ENCODE measurements around the gene COL6A3. TPM values are rescaled to one million over a fixed set of nuclear protein-coding genes. Genes with fewer than 3 reads are reported as not detected.

Gene COL6A3
- polyA plus RNA-seq, 3 donors = not detected

- Histone ChIP-seq H3K4me1 (ENCODE audit: control insufficient read depth in 1 of 2, insufficient read depth in 2 of 2, low read length in 2 of 2) (peaks cover 0 to 3% of the 10 kb centered on the region in 2 donors), H3K27ac (ENCODE audit: low read depth in 1 of 2, low read length in 2 of 2) (no peak overlapping the region), H3K79me2 (ENCODE audit: insufficient read depth, low read length) (no peaks in the 10 kb centered on the region), H3K27me3 (ENCODE audit: control insufficient read depth in 2 of 2, insufficient read depth in 2 of 2, low read length in 2 of 2) (no peaks in the 10 kb centered on the region), H3K4me3 (replicated peaks in 1 of 3; ENCODE audit: low read depth in 2 of 3, low read length in 3 of 3) (no peak overlapping the region), H3K36me3 (replicated peaks in 1 of 2; ENCODE audit: control insufficient read depth in 1 of 2, insufficient read depth in 2 of 2, low read length in 2 of 2) (no peaks in the 10 kb centered on the region), H3K9ac (ENCODE audit: insufficient read depth, low read length, poor library complexity, severe bottlenecking) (no peak overlapping the region), H3K9me3 (replicated peaks in 1 of 2; ENCODE audit: control insufficient read depth in 1 of 2, insufficient read depth in 1 of 2, low read length in 2 of 2) (no peaks in the 10 kb centered on the region), H4K20me1 (ENCODE audit: insufficient read depth, low read length) (no peaks in the 10 kb centered on the region), H3K4me2 (replicated peaks; ENCODE audit: extremely low read depth, low read length, poor library complexity, severe bottlenecking) (no peak overlapping the region), H2AFZ (ENCODE audit: insufficient read depth, low read depth, low read length, poor library complexity, severe bottlenecking) (no peak overlapping the region)
- peaks cover 7% of the 10 kb centered on the region for H3K4me1 Mint-ChIP-seq
- peaks cover 0 to 2% (median 0%) of the 10 kb centered on the region in 7 donors for H3K9me3 Mint-ChIP-seq
- no peak for DNase-seq
- intact Hi-C loops (cut with micrococcal nuclease) = no loop called here
- H3K27ac Mint-ChIP-seq = no peak overlapping the region
- no peaks in the 10 kb centered on the region for H3K36me3 Mint-ChIP-seq
- no peak overlapping the region for H3K4me3 Mint-ChIP-seq
- H3K27me3 Mint-ChIP-seq (ENCODE audit: low read depth in 3 of 3) = peaks cover 1 to 4% (median 2%) of the 10 kb centered on the region in 3 donors
- TF ChIP-seq, protein P1, sequence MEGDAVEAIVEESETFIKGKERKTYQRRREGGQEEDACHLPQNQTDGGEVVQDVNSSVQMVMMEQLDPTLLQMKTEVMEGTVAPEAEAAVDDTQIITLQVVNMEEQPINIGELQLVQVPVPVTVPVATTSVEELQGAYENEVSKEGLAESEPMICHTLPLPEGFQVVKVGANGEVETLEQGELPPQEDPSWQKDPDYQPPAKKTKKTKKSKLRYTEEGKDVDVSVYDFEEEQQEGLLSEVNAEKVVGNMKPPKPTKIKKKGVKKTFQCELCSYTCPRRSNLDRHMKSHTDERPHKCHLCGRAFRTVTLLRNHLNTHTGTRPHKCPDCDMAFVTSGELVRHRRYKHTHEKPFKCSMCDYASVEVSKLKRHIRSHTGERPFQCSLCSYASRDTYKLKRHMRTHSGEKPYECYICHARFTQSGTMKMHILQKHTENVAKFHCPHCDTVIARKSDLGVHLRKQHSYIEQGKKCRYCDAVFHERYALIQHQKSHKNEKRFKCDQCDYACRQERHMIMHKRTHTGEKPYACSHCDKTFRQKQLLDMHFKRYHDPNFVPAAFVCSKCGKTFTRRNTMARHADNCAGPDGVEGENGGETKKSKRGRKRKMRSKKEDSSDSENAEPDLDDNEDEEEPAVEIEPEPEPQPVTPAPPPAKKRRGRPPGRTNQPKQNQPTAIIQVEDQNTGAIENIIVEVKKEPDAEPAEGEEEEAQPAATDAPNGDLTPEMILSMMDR (IDR thresholded peaks at IDR 0.05) = no peak
- 96% methylated on average over 4 of the region's 7 CpGs for WGBS (ENCODE audit: insufficient coverage)
Measured at GRCh38 chr2:237337586-237337985, 76.4 kb downstream of the COL6A3 start.

DNA sequence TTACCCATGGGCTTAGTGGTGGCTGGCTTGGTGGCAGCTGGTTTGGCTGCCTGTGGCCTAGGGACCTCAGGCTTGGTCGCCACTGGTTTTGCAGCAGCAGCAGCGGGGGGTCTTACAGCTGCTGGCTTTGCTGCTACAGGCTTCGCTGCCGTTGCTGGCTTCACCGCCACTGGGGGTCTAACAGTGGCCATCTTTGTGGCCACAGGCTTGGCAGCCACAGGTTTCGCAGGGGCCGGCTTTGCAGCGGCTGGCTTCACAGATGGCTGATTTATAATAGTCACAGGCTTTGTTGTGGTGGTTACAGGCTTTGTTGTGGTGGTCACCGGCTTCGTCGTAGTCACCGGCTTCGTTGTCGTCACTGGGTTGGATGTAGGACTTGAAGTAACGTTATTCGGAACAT, 77.8 kb downstream of the COL6A3 start:
- Histone ChIP-seq H3K4me1 (ENCODE audit: control insufficient read depth in 1 of 2, insufficient read depth in 2 of 2, low read length in 2 of 2) (no peaks in the 10 kb centered on the region), H3K9ac (ENCODE audit: insufficient read depth, low read length, poor library complexity, severe bottlenecking) (no peak overlapping the region), H3K36me3 (replicated peaks in 1 of 2; ENCODE audit: control insufficient read depth in 1 of 2, insufficient read depth in 2 of 2, low read length in 2 of 2) (no peaks in the 10 kb centered on the region), H2AFZ (ENCODE audit: insufficient read depth, low read depth, low read length, poor library complexity, severe bottlenecking) (no peak overlapping the region), H3K4me2 (replicated peaks; ENCODE audit: extremely low read depth, low read length, poor library complexity, severe bottlenecking) (no peak overlapping the region), H4K20me1 (ENCODE audit: insufficient read depth, low read length) (no peaks in the 10 kb centered on the region), H3K4me3 (replicated peaks in 1 of 3; ENCODE audit: low read depth in 2 of 3, low read length in 3 of 3) (no peak overlapping the region), H3K27ac (ENCODE audit: low read depth in 1 of 2, low read length in 2 of 2) (no peak overlapping the region), H3K79me2 (ENCODE audit: insufficient read depth, low read length) (no peaks in the 10 kb centered on the region), H3K9me3 (replicated peaks in 1 of 2; ENCODE audit: control insufficient read depth in 1 of 2, insufficient read depth in 1 of 2, low read length in 2 of 2) (no peaks in the 10 kb centered on the region), H3K27me3 (ENCODE audit: control insufficient read depth in 2 of 2, insufficient read depth in 2 of 2, low read length in 2 of 2) (no peaks in the 10 kb centered on the region)
- H3K4me3 Mint-ChIP-seq = no peak overlapping the region
- DNase-seq = no peak
- intact Hi-C loops (cut with micrococcal nuclease) = no loop called here
- peaks cover 1 to 4% (median 2%) of the 10 kb centered on the region in 3 donors for H3K27me3 Mint-ChIP-seq (ENCODE audit: low read depth in 3 of 3)
- no peak overlapping the region for H3K27ac Mint-ChIP-seq
- peaks cover 0 to 2% (median 0%) of the 10 kb centered on the region in 7 donors for H3K9me3 Mint-ChIP-seq
- 97% methylated on average over 11 of the region's 16 CpGs for WGBS (ENCODE audit: insufficient coverage)
- no peaks in the 10 kb centered on the region for H3K4me1 Mint-ChIP-seq
- TF ChIP-seq, protein P1 (IDR thresholded peaks at IDR 0.05) = no peak
- H3K36me3 Mint-ChIP-seq = no peaks in the 10 kb centered on the region

Measured in CD14-positive monocyte (primary cell).